Kasumi-1 (cell line): Measurements from ENCODE around the gene LIN7A.
"Not testable (repeated sequence)": the region's sequence is repeated elsewhere in the genome, so short reads cannot be mapped to it uniquely, and the experiment has no call there.

ENCODE experiments used
- DNase-seq, 2 experiments: peaks; one replicate each; lab custom pipeline; 2025; lab: John Stamatoyannopoulos, UW

Gene LIN7A

GRCh38 chr12:80920006-80920405 is 17.7 kb downstream of the LIN7A start:
- DNase-seq: no peak

GRCh38 chr12:80917651-80918050 is 20.1 kb downstream of the LIN7A start:
- DNase-seq: no peak

DNA sequence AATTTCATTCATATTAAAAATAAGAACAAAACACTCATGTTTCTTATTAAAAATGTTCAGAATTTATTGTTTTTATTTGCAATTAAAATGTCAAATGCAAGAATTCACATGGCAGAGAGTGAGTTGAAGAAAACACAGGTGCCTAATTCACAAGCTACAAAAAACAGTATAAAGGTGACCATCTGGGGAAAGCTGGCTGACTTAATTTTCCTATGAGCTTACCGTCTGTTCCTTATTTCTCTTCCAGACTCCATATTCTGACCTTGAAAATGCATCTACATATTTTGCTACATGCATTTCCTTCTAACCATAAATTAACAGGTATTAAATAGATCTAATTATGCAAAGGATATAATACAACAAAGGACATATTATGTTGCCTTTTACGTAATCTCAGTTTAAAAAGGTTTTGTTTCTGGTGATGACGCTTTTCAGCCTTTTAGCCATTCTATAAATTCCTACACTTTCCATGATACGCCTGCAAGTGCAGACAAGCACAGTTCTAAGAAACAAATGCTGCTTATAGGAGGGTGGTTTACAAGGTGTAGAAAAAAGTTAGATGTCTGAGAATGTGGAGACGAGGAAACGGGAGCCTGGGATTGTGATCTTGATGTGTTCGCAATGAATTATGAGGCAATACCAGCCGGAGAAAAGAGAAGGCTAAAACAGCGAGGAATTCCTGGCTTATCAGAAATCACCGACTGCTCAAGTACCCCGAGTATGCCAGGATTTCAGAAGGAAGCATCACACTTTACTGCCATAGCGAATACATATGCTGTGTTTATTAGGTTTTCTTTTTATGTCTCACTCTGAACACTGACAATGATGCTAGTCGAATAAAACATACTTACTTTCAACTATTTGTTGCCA is 24.6 kb downstream of the LIN7A start:
- no peak for DNase-seq

- DNase-seq: no peak
These were observed 28.4 kb downstream of the LIN7A start for GRCh38 chr12:80909370-80909769.

DNA sequence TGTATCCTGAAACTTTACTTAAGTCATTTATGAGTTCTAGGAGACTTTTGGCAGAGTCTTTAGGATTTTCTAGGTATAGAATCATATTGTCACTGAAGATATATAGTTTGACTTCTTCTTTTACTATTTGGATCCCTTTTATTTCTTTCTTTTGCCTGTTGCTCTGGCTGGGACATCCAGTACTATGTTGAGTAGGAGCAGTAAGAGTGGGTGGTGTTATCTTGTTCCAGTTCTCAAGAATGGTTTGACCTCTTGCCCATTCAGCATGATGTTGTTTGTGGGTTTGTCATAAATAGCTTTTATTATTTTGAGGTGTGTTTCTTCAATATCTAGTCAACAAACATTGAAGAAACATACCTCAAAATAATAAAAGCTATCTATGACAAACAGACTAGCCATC is 35.0 kb downstream of the LIN7A start:
- no peak for DNase-seq

GRCh38 chr12:80901661-80902060 is 36.1 kb downstream of the LIN7A start:
- no peak for DNase-seq

- DNase-seq: no peak
These were observed 42.5 kb downstream of the LIN7A start for GRCh38 chr12:80895240-80895639.

- DNase-seq: no peak
These were observed 43.6 kb downstream of the LIN7A start for GRCh38 chr12:80894179-80894578.

DNA sequence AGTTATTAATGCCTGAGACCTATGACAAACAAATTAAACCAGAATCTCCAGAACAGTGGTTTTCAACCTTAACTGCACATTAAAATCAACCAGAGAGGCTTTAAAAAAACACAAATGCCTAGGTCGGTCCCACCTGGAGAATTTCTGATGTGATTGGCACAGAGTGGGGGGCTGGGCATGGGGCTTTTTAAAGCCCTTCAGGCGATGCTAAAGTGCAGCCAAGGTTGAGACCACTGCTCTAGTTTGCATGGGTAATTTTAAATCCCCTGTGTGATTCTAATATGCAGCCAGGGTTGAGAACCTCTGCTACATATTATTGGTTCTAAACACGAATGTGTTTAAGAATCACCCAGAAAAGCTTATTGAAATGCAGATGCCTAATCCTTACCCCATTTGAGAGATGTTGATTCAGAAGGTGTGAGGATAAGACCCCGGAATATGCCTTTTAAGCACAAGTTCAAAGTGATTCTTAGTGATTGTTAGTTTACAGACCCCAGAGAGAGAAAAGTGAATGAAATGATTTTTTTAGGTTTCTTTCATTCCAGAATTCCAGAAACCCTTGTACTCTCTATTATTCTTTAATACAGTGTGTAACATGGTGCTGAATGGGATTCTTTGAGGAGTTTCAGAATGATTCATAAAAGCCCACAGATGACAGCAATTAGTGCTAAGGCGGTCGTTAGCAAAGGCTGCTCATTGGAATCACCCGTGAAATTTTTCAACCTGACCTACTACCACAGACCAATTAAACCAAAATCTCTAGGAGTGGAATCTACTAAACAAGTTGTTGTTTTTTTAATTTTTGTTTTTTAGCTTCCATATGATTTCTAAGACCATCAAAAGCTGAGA is 44.9 kb downstream of the LIN7A start:
- no peak for DNase-seq

GRCh38 chr12:80884651-80885050 is 53.1 kb downstream of the LIN7A start:
- DNase-seq: no peak

DNA sequence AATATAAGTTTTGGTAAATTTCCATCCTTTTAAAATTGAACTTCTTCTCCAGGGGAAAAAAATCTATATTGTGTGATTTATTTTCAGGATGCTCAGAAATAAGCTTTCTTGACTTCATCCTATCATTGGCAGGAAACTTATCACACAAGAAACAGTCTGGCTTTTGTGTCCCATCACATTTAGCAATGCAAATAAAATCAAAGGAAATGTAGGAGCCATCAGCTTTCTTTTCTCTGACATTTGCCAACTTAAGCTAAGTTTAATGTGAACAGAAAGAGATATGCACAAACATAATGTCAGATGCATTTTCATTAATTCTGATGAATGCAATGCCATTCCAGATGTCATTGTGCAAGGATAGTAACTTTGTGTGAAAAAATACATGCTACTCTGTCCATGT is 56.6 kb downstream of the LIN7A start:
- no peak for DNase-seq

DNA sequence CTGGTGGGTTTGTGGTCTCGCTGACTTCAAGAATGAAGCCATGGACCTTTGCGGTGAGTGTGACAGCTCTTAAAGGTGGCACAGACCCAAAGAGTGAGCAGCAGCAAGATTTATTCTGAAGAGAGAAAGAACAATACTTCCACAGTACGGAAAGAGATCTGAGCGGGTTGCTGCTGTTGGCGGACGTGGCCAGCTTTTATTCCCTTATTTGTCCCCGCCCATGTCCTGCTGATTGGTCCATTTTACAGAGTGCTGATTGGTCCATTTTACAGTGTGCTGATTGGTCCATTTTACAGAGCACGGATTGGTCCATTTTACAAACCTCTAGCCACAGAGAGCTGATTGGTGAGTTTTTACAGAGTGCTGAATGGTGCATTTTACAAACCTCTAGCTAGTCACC is 59.3 kb downstream of the LIN7A start:
- DNase-seq: not testable (repeated sequence)

DNA sequence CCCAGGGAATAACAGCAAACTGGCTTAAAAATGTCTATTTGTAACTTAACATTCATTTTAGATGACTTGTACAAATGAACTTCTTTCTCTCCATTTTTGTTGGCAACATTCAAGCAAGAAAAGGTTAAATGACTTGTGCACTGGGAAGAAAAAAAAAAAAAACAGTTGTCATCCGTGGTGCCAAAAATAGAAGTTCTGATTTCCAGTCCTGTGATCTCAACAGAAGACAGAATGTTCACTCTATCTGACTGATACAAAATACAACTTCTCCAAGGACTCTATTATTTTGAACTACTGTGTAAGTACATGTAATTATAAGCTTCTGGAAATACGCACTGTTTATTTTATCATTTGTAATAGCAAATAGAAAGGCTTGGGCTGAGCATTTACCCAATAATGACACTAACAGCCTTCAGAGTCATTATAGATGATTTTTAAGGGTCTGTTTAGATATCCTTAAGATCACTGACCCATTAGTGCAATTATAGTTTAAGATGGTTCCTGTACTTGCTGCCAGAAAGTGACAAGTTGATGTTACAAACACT is 59.9 kb downstream of the LIN7A start:
- no peak for DNase-seq

- DNase-seq: no peak
These were observed 65.7 kb downstream of the LIN7A start for GRCh38 chr12:80872053-80872452.

DNA sequence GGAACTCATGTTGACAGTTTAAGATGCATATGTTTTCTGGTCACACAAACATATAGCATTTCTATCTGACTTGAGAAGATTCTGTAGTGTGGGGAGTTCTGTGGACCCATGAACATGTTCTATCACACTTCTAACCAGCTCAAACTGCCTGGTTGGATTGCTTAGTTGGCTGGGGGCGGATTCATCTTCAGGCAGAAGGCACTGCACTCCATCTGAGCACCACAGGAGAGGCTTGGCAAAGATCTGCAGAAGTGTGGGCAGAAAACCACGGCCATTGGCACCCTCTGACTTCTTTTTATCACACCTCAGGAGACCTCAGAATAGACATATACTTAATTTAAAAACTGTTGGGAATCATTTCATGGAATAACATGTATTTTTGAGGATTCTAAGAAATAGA is 68.5 kb downstream of the LIN7A start:
- DNase-seq: no peak

DNA sequence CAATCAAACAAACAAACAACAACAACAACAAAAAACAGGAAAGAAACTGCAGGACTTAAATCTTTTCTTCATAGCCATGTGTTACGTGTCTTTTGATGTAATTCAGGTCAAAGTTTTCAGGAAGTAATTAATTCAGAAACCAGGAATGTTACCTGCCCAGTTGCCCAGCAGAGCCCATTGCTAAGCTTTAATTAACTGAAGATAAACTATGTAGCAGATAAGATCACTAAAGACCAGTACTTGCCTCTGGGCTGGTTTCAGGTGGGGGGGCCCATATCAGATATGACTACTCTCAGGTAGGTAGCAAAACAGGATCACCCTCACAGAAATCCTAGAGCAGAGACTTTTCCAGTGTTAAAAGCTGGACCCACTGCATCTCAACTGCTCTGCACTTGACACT is 69.2 kb downstream of the LIN7A start:
- no peak for DNase-seq

- no peak for DNase-seq
These were observed 69.8 kb downstream of the LIN7A start for GRCh38 chr12:80867941-80868340.

- DNase-seq: no peak
These were observed 73.5 kb downstream of the LIN7A start for GRCh38 chr12:80864046-80864735.

GRCh38 chr12:80862531-80862930 is 75.2 kb downstream of the LIN7A start:
- DNase-seq: no peak

DNA sequence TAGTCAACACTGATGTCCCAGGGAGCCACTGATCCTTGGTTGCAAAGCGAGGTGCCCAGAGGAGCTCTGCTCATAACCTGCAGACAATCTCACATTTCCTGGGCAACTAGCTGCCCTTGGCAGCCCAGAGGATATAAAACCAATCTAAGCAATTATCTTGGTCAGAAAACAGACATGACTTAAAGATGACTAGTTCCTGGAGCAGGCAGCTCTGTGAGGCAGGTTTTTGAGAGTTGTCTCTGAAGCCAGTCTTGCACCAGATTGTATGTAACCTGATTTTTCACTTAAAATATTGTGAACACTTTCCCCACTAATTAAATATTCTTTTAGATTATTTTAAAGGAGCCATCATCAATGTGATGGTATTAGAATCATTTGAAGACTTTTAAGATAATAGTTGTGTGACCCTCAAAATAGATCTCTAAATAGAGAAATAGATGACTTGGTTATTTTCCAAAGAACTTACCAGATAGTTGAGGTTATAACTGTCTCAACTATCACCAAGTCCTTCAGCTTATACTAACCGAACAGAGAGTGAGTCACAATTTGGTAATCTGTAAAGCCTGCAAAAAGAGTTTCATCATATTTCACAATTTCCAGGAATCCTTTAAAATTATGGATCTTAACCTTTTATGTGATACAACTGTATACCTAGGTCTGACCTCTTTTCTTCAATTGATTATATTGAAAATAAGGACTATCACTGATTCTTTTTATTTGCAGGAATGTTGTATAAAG is 75.9 kb downstream of the LIN7A start:
- no peak for DNase-seq

GRCh38 chr12:80860928-80861327 is 76.8 kb downstream of the LIN7A start:
- no peak for DNase-seq

GRCh38 chr12:80860206-80860605 is 77.5 kb downstream of the LIN7A start:
- no peak for DNase-seq
